Measurements from ENCODE around the gene CDCA4. TPM values are rescaled to one million over a fixed set of nuclear protein-coding genes. Genes with fewer than 3 reads are reported as not detected.

The CDCA4 gene
- total and polyA plus RNA-seq, 4 donors, result 7.1 to 16.6 (median 9.4) TPM

DNA sequence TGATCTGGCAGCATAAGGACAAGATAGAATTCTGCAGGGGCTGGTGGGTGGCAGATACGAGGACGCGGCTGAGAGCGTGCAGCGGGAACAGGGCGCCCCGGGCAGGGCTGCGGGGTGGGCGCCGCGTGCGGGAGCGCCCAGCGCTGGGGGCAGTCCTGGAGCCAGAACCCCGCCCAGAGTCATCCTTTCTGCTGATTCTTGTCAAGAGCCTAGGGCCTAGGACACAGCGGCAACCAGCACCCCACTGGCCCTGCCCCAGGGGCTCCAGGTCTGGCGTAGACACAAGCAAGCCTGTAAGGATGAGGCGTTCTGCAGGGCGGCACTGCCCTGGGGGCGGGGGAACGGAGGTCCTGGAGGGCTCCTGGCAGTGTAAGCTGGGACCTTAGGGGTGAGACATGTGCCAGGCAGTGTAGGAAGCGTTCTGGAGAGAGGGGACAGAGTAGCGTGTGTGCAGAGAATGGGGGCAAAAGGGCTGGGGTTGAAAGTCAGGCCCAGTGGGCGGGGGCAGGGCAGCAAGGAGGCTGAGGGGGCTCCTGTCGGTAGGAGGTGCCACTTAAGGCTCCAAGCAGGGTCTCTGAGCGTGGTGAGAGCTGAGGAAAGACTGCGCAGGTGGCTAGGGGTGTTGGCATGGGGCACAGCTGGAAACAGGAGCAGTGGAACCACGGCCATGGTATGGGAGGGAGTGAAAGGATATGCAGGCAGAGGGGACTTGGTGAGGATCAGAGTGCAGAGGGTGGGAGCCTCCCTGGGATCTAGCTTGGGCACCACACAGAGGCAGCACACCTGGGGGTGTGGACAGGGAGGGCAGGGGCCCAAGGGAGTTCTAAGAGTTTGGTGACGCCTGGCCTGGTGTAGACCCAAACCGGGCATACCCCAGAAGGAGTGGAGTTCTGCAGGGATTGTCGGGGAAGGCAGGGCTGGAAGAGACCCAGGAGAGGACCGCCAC is 41.9 kb downstream of the CDCA4 start:
- WGBS (ENCODE audit: insufficient coverage), result 32% methylated on average over 32 of the region's 32 CpGs

DNA sequence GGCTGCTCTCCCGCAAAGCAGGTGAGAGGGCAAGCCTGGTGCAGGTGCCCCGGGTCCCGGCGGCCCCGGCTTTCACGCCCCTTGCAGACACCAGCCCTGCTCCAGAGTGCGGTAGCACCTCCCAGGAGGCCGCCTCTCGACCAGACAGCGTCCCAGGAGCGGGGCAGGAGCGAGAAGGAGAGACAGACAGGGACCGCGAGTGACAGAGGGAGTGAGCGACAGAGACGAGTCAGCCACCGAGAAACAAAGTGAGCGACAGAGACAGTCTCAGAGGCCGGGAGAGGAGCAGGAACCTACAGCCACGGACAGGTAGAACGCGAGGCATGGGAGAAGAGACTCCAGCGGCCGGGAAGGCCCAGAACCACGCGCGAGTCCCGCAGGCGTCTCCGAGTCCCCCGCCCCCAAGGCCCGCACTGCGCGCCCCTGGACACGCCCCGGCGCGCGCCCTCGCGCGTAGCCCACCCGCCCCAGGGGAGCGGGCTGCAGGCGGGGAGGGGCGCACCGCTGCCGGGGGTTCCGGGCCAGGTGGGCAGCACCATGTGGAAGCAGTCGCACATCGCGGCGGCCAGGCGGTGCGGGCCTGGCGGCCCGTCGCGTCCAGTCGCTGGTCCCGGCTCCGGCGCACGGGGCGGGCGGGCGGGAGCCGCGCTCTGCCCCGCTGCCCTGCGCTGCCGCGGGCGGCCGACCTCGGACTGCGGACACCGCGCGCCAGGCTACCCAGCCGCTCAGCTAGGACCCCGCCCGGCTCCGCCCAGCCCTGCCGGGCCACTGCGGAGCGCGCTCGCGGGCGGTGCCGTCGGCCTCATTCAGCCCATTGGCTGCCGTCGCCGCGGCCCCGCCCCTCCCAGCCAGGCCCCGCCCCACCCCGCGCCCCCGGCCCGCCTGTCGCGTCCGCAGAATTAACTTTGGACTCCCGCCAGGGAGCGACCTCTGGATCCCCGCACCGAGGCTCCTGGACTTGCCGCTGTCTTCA is 42.9 kb downstream of the CDCA4 start, which contains the start of gene AHNAK2:
AHNAK2 (minus strand) TSS at position 694 of the 973 bp plus-strand sequence; CDS start at position 557, 137 bp downstream.
- Histone ChIP-seq H3K36me3 (ENCODE audit: control insufficient read depth, insufficient read depth, low read length) (peaks cover 8% of the 10 kb centered on the region), H3K9me3 (ENCODE audit: control insufficient read depth, insufficient read depth, low read length) (no peaks in the 10 kb centered on the region), H3K4me3 (ENCODE audit: low read depth, low read length) (peak within 1 kb of the TSS; percentile 24), H3K27me3 (ENCODE audit: control insufficient read depth, insufficient read depth, low read length) (peaks cover 9% of the 10 kb centered on the region), H3K27ac (ENCODE audit: low read depth, low read length) (no peak within 1 kb of the TSS), H3K4me1 (ENCODE audit: control insufficient read depth, insufficient read depth, low read length) (peaks cover 66% of the 10 kb centered on the region)
- DNase-seq (ENCODE audit: low read depth in 4 of 6, low spot score in 6 of 6), result peak in 5 of 6 donors; percentile 29 to 89 (median 43)
- WGBS (ENCODE audit: insufficient coverage), result 2% methylated on average over 103 of the region's 111 CpGs

More for the DNA sequence above, 41.9 kb downstream of the CDCA4 start:
- Histone ChIP-seq H3K27me3 (ENCODE audit: control insufficient read depth, insufficient read depth, low read length) (peaks cover 6% of the 10 kb centered on the region), H3K4me1 (ENCODE audit: control insufficient read depth, insufficient read depth, low read length) (peaks cover 55% of the 10 kb centered on the region), H3K9me3 (ENCODE audit: control insufficient read depth, insufficient read depth, low read length) (no peaks in the 10 kb centered on the region), H3K4me3 (ENCODE audit: low read depth, low read length) (no peak overlapping the region), H3K27ac (ENCODE audit: low read depth, low read length) (no peak overlapping the region), H3K36me3 (ENCODE audit: control insufficient read depth, insufficient read depth, low read length) (peaks cover 8% of the 10 kb centered on the region)
- no peak for DNase-seq (ENCODE audit: low read depth in 4 of 6, low spot score in 6 of 6)

DNA sequence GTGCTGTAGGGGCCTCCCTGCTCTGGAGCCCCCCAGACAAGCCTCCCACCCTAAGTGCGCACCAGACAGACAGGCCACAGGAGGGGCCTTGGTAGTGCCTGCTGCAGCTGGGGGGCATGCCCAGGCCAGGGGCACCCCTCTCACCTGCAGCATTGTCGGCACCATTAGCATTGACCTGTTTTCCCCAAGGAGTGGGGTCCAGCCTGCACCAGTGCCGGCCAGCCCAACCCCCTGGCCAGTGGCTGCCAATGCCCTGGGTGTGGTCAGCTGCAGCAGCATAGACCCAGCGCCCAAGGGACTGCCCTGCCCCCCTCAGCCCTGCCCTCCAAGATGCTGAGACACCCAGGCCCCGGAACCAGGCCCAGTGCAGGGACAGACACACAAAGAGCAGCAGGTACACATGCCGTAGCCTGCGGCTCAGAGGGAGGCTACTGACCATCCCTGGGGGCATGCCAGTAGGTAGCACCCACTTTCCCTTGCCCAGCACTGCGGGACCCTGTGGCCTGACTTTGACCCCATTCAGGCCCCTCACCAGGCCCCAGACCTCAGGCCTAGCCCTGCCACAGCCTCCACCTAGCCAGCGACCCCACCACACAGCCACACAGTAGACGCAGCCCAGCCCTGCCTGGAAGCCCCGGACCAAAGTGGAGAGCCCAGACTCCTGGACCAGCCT is 43.7 kb downstream of the CDCA4 start:
- 74% methylated on average over 11 of the region's 11 CpGs for WGBS (ENCODE audit: insufficient coverage)
- Histone ChIP-seq H3K36me3 (ENCODE audit: control insufficient read depth, insufficient read depth, low read length) (peaks cover 8% of the 10 kb centered on the region), H3K4me1 (ENCODE audit: control insufficient read depth, insufficient read depth, low read length) (peaks cover 64% of the 10 kb centered on the region), H3K4me3 (ENCODE audit: low read depth, low read length) (peak overlapping the region; percentile 24), H3K27me3 (ENCODE audit: control insufficient read depth, insufficient read depth, low read length) (peaks cover 9% of the 10 kb centered on the region), H3K9me3 (ENCODE audit: control insufficient read depth, insufficient read depth, low read length) (no peaks in the 10 kb centered on the region), H3K27ac (ENCODE audit: low read depth, low read length) (no peak overlapping the region)
- no peak for DNase-seq (ENCODE audit: low read depth in 4 of 6, low spot score in 6 of 6)

DNA sequence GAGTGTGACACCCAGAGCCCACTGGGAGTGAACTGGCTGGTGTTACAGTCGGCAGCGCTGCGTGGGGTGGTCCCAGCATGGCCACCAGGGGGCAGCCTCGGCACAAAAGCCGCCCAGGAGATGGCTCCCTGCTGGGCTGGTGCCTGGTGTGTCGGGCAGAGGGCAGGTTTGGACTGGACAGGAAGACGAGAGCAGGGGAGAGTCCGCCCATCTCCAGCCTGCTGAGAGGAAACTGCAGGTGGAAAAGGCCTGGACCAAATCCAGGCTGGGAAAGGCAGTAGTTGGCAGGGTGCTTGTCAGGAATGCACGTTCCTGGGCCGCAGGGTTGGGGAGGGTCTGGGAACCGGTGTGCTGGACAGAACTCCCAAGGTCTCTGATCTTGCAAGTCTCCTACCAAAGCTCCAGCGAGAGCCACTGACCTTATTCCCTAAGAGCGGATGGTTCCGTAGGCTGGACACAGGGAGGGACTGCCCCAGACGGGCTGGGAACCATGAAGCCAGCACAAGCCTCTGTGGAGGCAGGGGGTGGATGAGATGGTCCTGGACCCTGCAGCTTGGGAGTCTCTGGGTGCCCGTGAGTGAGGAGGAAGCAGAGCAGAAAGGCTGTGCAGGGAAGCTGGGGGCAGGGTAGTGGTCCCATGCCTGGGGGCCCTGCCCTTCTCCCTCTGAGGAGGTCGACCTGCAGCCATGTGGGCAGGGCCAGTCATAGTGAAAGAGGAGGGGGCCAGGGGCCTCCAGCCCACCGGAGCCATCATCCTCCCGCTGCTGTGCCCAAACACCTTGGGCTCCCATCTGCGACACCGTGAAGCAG is 44.5 kb downstream of the CDCA4 start:
- no peak overlapping the region for H3K27ac ChIP-seq (ENCODE audit: low read depth, low read length)
- DNase-seq (ENCODE audit: low read depth in 4 of 6, low spot score in 6 of 6), result peak in 3 of 6 donors; percentile 26 to 67 (median 49)
- peaks cover 8% of the 10 kb centered on the region for H3K36me3 ChIP-seq (ENCODE audit: control insufficient read depth, insufficient read depth, low read length)
- H3K27me3 ChIP-seq (ENCODE audit: control insufficient read depth, insufficient read depth, low read length), result peaks cover 9% of the 10 kb centered on the region
- H3K9me3 ChIP-seq (ENCODE audit: control insufficient read depth, insufficient read depth, low read length), result no peaks in the 10 kb centered on the region
- WGBS (ENCODE audit: insufficient coverage), result 51% methylated on average over 21 of the region's 21 CpGs
- no peak overlapping the region for H3K4me3 ChIP-seq (ENCODE audit: low read depth, low read length)
- H3K4me1 ChIP-seq (ENCODE audit: control insufficient read depth, insufficient read depth, low read length), result peaks cover 56% of the 10 kb centered on the region

DNA sequence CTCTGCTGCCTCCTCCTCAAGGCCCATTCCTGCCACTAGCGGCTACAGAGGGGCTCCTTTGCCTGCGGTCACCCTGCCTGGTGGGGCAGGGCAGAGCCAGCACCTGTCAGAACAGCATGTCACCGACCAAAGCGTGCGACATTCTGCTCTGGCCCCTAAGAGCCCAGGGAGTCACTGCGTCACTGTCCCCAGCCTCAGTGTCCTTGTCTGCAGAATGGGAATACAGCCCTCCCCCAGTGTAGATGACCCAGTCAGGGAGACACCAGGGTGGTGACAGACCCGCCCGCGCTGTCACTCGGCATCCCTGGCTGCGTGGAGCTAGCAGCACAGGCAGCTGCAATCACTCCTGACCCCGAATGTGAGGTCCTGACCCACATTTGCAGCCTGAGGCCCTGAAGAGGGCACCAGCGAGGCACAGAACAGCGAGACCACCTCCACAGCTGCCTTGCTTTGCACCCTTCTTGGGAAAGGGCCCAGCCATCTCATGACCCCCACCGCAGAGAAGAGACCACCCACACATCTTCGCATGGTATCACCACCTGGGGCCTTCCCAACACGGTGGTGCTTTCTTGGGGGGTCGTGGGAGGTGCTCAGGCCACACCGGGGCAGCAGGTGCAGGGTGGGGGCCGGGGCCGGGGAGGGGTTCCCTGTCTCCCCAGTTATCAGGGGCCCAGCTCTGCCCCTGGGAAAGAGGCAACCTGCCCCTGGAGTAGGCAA is 45.2 kb downstream of the CDCA4 start:
- DNase-seq (ENCODE audit: low read depth in 4 of 6, low spot score in 6 of 6), result no peak

DNA sequence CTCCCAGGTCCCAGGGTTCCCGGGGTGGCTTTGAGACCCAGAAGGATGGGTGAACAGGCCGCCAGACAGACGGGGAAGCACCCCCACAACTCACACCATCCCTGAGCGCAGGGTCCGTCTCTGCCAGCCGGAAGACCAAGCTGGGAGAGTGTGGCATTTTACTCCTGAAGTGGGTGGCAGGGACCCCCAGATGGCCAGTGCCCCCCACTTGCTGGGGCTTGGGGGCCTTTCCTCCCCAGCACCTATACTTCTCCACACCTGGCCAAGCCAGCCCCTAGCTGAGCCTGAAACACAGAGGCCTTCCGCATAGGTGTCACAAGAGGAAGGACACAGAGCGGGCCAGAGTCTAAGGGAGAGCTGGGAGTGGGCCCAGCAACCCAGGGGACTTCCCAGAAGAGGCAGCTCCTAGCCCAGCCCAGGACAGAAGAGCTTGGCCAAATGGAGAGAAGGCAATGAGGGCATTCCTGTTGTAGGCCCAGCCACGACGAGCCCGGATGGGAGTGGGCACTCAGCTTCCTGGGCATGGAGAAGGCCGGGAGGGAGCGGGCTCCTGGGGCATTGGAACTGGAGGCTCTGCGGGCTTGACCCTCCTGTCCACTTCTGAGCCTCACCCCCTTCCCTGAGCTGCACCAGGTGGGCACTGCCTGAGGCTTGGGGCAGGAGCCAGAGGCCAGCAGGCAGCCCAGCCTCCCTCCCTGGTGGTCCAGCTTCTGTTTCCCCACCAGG is 46.1 kb downstream of the CDCA4 start:
- no peak overlapping the region for H3K4me3 ChIP-seq (ENCODE audit: low read depth, low read length)
- no peaks in the 10 kb centered on the region for H3K9me3 ChIP-seq (ENCODE audit: control insufficient read depth, insufficient read depth, low read length)
- H3K27ac ChIP-seq (ENCODE audit: low read depth, low read length), result no peak overlapping the region
- H3K27me3 ChIP-seq (ENCODE audit: control insufficient read depth, insufficient read depth, low read length), result peaks cover 9% of the 10 kb centered on the region
- H3K4me1 ChIP-seq (ENCODE audit: control insufficient read depth, insufficient read depth, low read length), result peaks cover 52% of the 10 kb centered on the region
- 88% methylated on average over 9 of the region's 14 CpGs for WGBS (ENCODE audit: insufficient coverage)
- DNase-seq (ENCODE audit: low read depth in 4 of 6, low spot score in 6 of 6), result no peak
- peaks cover 8% of the 10 kb centered on the region for H3K36me3 ChIP-seq (ENCODE audit: control insufficient read depth, insufficient read depth, low read length)

More for the DNA sequence above, 45.2 kb downstream of the CDCA4 start:
- Histone ChIP-seq H3K4me3 (ENCODE audit: low read depth, low read length) (no peak overlapping the region), H3K27me3 (ENCODE audit: control insufficient read depth, insufficient read depth, low read length) (peaks cover 9% of the 10 kb centered on the region), H3K27ac (ENCODE audit: low read depth, low read length) (no peak overlapping the region), H3K4me1 (ENCODE audit: control insufficient read depth, insufficient read depth, low read length) (peaks cover 55% of the 10 kb centered on the region), H3K9me3 (ENCODE audit: control insufficient read depth, insufficient read depth, low read length) (no peaks in the 10 kb centered on the region), H3K36me3 (ENCODE audit: control insufficient read depth, insufficient read depth, low read length) (peaks cover 8% of the 10 kb centered on the region)
- 49% methylated on average over 20 of the region's 21 CpGs for WGBS (ENCODE audit: insufficient coverage)

DNA sequence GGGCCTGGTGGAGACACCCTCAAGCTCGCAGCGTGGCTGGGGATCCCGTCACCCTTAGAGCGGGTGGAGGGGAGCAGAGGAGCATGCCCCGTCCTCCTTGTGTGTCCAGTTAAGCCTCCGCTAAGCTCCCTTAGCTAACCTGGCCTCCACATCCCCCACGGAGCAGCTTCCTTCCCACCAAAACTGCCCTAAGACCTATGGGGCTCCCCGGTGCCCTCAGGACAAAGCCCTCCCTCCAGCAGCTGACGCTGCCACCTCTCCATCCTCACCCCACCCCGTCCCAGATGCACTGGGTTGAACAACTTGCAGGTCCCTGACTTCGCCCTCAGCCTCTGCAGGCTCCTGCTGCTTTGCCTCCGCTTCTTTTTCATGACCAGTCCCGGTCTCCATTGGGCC is 46.7 kb downstream of the CDCA4 start:
- Histone ChIP-seq H3K27ac (ENCODE audit: low read depth, low read length) (no peak overlapping the region), H3K36me3 (ENCODE audit: control insufficient read depth, insufficient read depth, low read length) (peaks cover 8% of the 10 kb centered on the region), H3K4me1 (ENCODE audit: control insufficient read depth, insufficient read depth, low read length) (peaks cover 53% of the 10 kb centered on the region), H3K9me3 (ENCODE audit: control insufficient read depth, insufficient read depth, low read length) (no peaks in the 10 kb centered on the region), H3K4me3 (ENCODE audit: low read depth, low read length) (no peak overlapping the region), H3K27me3 (ENCODE audit: control insufficient read depth, insufficient read depth, low read length) (peaks cover 9% of the 10 kb centered on the region)
- no peak for DNase-seq (ENCODE audit: low read depth in 4 of 6, low spot score in 6 of 6)
- 74% methylated on average over 12 of the region's 13 CpGs for WGBS (ENCODE audit: insufficient coverage)

All from spinal cord (tissue), 10 donors.